Occipital lobe (tissue), 2 donors: ENCODE data around the gene BTBD2. TPM values are rescaled to one million over a fixed set of nuclear protein-coding genes. Genes with fewer than 3 reads are reported as not detected.

Source experiments
- DNase-seq: peaks from one replicate; lab custom pipeline; 2025; lab: John Stamatoyannopoulos, UW
- total RNA-seq: library from RNA; depleted of rRNA; stranded (reverse); fragments of >200 nt; gene quantifications from one replicate; pipeline ENCODE4 v1.2.3, GENCODE V29; 2014

The BTBD2 gene
- total RNA-seq, 1 donor from 2014 or later: 49.1 TPM

- DNase-seq: no peak
Observed at GRCh38 chr19:1987197-1988187, 28.0 kb downstream of the BTBD2 start.

- no peak for DNase-seq
Observed at GRCh38 chr19:1986357-1987162, 29.0 kb downstream of the BTBD2 start.

GRCh38 chr19:1985588-1986356 is 29.7 kb downstream of the BTBD2 start:
- no peak for DNase-seq

GRCh38 chr19:1984357-1984756 is 31.2 kb downstream of the BTBD2 start:
- DNase-seq: no peak

GRCh38 chr19:1981253-1981652 is 34.3 kb downstream of the BTBD2 start:
- no peak for DNase-seq

- no peak for DNase-seq
Observed at GRCh38 chr19:1980809-1981181, 34.7 kb downstream of the BTBD2 start.

GRCh38 chr19:1980091-1980808 is 35.3 kb downstream of the BTBD2 start:
- no peak for DNase-seq

- no peak for DNase-seq
Observed at GRCh38 chr19:1979642-1980041, 35.9 kb downstream of the BTBD2 start.

- no peak for DNase-seq
Observed at GRCh38 chr19:1979017-1979416, 36.5 kb downstream of the BTBD2 start.

- DNase-seq: no peak
Observed at GRCh38 chr19:1978346-1978894, 37.1 kb downstream of the BTBD2 start.

GRCh38 chr19:1977120-1977519 is 38.4 kb downstream of the BTBD2 start:
- no peak for DNase-seq

GRCh38 chr19:1975162-1975480 is 40.4 kb downstream of the BTBD2 start:
- DNase-seq: no peak

- DNase-seq: no peak
Observed at GRCh38 chr19:1974381-1975161, 40.9 kb downstream of the BTBD2 start.

- no peak for DNase-seq
Observed at GRCh38 chr19:1970806-1971502, 44.6 kb downstream of the BTBD2 start.

- no peak for DNase-seq
Observed at GRCh38 chr19:1970003-1970805, 45.3 kb downstream of the BTBD2 start.

- no peak for DNase-seq
Observed at GRCh38 chr19:1969176-1970002, 46.1 kb downstream of the BTBD2 start.
